Stimulated activated CD4-positive, alpha-beta T cell treated with anti-CD3 and anti-CD28 coated beads, Interleukin-15, amount 100 ng/mL, for 48 hours (primary cell): ENCODE data around the gene RALGAPA2.

Source experiments
- DNase-seq, 2 donors: peaks; one replicate each; pipeline ENCODE4 v3.0.0-alpha.2; 2020; ENCODE audit warnings: low read depth in 2 of 2

Gene RALGAPA2

GRCh38 chr20:20536240-20536933 is 176.1 kb downstream of the RALGAPA2 start:
- no peak for DNase-seq

- DNase-seq, result no peak
Observed at GRCh38 chr20:20535051-20535450, 177.4 kb downstream of the RALGAPA2 start.

GRCh38 chr20:20531283-20531682 is 181.2 kb downstream of the RALGAPA2 start:
- DNase-seq, result no peak

DNA sequence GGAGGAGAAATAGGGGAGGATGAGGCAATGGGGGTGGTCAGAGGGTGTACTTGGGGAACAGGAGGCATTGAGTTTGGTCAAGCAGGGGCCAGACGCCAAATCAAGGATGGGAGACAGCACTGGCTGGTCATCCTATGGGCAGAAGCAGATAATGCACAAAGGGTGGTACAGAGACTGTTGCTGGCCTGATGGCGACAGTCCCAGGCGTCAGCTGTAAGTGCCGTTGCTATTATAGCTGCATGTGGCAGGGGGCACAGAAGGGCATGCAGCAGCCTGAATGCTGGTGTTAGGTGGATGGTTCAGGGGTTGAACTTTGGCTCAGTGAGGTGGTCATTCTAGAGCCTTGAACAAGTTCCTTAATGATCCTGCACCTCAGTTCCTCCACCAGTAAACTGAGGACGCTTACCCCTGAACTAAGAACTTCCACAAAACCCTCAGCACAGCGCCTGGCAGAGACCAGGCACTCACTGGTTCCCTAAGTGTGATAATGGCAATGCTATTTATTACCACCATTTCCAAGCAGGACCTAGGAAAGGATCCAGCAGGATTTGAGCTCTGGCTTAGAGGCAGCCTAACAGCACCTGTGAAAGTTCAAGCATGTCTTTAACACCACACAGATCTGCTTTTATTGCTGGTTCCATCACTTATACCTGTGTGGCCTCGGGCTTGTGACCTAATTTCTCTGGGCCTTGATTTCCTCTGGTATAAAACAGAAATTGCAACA is 181.9 kb downstream of the RALGAPA2 start:
- DNase-seq, result no peak

- no peak for DNase-seq
Observed at GRCh38 chr20:20529597-20529996, 182.8 kb downstream of the RALGAPA2 start.

DNA sequence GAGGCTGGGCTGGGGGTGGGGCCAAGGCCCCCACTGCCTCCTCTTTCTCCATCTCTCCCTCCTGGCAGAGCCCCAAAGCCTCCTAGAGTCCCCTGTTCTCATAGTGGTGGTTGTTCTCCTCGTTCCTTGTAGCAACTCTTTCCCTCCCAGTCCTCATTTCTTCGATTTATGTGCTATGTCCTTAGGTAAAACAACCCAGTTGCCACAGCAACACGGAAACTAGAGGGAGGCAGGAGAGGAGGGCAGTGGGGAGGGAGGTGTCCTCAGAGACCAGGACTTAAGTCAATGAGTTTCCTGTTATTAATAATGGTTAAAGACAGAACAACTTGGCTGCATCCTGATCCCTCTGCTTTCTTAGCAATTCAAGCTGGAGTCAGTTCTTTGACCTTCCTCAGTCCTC is 183.6 kb downstream of the RALGAPA2 start:
- DNase-seq, result no peak

DNA sequence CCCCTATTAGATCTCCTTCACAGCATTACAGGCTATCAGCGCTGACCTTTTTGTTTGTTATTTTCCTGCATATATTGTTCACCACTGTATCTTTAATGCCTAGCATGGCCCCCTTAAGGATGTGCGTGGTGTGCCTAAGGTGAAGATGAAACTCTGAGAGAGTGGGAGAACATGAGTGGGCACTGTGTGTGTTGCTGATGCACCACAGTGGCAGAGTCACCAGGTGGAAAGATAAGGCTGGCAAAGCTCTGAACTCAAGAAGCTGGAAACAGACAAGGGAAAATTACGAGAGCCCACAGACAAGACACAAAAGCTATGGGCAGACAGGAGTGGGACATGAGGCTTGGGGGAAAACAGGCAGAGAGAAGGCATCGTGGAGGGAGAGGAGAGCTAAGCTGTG is 184.8 kb downstream of the RALGAPA2 start:
- no peak for DNase-seq

DNA sequence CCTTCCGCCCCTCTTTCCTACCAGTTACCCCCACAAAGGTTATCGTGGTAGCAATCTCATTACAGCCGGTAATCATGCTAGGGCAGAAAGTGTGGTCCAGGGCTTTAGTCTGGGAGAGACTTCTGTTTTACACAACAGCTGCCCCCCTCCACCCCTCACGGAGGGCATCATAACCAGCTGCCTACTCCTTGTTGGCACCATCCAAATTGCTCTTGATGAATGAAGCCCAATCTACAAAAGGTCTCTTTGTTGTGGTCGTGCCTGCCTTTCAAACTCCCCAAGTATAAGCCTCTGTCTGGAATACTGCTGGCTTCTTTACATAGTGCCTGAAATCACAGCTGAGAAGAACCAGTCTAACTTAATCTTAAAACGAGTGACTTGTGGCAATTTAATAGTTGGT is 186.7 kb downstream of the RALGAPA2 start:
- no peak for DNase-seq

- no peak for DNase-seq
Observed at GRCh38 chr20:20525214-20525613, 187.2 kb downstream of the RALGAPA2 start.

- DNase-seq, result no peak
Observed at GRCh38 chr20:20524756-20525155, 187.7 kb downstream of the RALGAPA2 start.

- no peak for DNase-seq
Observed at GRCh38 chr20:20521736-20522135, 190.7 kb downstream of the RALGAPA2 start.

DNA sequence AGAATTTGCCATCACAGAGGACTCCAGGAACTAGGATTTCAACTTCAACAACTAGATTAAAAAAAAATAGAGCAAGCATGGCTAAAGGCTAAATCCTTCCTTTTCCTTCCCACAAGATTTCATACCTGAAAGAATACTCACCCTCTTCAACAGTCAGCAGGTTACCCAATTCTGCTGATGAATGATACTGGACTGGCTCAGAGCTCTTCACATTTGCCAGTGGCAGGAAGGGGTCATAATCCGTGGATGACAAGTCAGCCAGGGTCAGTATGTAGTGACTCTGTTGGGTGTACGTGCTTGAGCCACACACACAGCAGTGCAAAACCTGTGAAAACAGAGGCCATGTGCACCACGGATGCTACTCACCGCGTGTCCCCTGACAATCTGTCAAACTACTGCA is 191.7 kb downstream of the RALGAPA2 start:
- DNase-seq, result no peak

DNA sequence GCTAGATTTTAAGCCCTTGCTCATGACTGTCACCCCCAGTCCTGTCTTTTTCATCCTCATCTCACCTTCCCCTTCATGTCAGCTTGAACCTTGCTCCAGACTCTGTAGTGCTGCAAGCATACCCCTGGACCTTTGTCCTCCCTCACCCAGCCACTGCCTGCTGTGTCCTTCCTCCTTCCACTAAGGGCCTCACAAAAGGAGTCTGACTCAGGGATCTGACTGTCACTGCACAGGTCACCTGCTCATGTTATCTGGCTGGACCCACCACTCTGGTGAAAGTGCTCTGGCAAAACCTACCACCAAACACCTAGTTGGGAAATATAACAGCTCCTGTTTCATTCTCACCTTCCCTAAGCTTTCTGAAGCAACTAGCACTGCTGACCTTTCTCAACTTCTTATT is 193.2 kb downstream of the RALGAPA2 start:
- no peak for DNase-seq

DNA sequence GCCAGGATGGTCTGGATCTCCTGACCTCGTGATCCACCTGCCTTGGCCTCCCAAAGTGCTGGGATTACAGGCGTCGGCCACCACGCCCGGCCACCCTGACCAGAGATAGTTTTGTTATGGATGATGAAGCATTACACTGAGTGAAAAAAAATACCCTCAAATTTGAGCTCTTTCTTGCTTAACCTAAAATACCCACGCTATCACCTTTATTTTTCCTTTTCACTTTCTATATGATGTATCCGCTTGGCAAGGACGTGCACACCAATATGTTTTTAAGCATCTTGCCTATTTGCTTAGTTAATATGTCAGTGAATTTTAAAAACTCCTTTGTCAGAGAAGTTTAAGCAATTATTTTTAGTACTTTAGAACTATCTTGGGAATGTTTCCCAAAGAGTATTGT is 194.2 kb downstream of the RALGAPA2 start:
- DNase-seq, result no peak

- DNase-seq, result no peak
Observed at GRCh38 chr20:20517296-20517695, 195.1 kb downstream of the RALGAPA2 start.

DNA sequence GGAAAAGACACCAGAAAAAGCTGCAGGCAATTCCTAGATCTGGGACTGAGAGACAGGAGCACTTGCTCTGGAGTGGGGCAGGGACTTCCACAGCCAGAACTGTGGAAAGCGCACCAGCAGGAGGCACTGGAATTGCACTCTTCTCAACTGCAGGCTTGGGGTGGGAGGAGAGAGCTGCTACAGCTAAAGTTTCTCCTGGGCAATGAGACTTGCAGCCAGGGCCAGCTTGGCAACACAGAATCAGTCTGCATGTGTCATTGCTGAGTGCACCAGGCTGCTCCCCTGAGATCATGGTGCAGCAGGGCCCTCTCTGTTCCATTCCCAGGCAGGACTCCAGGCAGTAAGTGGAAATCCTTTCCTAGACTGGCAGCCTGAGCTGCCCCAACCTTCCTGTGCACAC is 198.7 kb downstream of the RALGAPA2 start:
- no peak for DNase-seq

- DNase-seq, result no peak
Observed at GRCh38 chr20:20505554-20505953, 206.9 kb downstream of the RALGAPA2 start.

GRCh38 chr20:20503777-20504530 is 208.5 kb downstream of the RALGAPA2 start:
- no peak for DNase-seq

DNA sequence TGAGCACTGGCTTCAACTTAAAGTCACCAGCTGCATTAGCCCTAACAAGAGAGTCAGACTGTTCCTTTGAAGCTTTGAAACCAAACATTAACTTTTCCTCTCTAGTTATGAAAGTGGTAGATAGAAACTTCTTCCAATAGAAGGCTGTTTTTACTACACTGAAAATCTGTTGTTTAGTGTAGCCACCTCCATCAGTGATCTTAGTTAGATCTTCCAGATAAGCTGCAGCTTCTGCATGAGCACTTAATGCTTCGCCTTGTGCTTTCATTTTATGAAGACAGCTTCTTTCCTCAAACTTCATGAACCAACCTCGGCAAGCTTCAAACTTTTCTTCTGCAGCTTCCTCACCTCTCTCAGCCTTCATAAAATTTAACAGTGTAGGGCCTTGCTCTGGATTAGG is 211.3 kb downstream of the RALGAPA2 start:
- no peak for DNase-seq

DNA sequence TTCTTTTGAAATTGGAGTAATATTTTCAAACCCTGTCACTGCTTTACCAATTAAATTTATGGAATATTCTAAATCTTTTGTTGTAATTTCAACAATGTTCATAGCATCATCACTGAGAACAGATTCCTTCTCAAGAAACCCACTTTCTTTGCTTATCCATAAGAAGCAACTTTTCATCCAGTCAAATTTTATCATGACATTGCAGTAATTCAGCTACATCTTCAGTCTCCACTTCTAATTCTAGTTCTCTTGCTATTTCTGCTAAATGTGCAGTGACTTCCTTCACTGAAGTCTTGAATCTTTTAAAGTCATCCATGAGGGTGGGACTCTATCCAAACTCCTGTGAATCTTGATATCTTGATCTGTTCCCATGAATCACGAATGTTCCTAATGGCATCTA is 212.1 kb downstream of the RALGAPA2 start:
- no peak for DNase-seq

DNA sequence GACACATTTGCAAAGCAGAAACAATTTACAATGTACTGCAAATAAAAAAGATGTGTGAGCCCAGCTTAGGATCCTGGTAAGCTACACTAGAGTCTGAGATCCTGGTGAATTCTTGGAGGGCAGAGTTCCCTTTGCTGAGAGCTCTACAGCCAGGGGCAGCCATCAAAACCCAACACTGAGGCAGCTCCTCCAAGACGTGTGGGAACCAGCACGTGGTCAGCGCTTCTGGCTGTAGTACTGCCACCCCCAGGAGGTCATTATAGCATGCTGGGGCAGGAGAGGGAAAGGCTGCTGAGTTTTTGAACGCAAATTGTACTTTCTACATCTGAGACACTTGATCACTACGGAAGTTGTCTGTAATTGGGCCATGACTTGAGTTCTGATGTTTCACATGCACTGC is 213.0 kb downstream of the RALGAPA2 start:
- DNase-seq, result no peak

- DNase-seq, result no peak
Observed at GRCh38 chr20:20498076-20498861, 214.2 kb downstream of the RALGAPA2 start.
